NCI-H526 (cell line): Measurements from ENCODE around the gene SNX8.

Experiments used
- DNase-seq, 2 experiments: peaks; one replicate each; lab custom pipeline; 2025; lab: John Stamatoyannopoulos, UW

The SNX8 gene

DNA sequence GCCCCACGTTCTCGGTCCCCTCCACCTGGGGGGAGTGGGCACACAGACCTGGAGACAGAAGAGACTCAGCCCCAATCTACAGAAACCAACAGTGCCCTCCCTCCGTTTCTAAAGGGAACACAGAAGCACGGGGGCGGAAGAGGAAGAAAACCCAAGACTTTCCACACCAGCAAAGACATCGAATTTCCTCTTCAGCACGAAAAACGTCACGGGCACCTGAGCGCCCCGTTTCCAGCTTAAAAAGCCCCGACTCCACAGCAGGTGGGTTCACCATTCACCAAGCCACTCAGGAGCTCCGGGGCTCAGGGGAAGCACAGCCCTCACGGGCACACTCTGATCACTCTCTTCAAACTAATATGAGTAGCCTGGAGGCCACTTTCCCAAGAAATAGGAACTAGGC is 52.6 kb downstream of the SNX8 start:
- no peak for DNase-seq

DNA sequence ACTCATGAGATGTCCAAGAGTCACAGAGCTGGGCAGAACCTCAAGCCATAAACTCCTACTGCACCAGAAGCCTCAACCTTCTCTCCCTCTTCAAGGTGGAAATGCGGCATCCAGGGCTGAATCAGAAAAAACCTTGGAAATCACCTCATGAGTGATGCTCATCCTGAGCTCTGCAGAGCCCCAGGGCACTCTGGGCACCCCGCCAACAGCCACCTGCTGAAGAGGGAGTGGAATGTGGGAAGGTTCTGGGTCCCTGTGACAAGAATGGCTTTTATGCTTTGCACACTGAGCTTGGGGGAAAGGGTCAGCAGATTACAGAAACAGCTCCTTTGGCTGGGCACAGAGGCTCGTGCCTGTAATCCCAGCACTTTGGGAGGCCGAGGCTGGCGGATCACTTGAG is 53.4 kb downstream of the SNX8 start:
- DNase-seq, result no peak

DNA sequence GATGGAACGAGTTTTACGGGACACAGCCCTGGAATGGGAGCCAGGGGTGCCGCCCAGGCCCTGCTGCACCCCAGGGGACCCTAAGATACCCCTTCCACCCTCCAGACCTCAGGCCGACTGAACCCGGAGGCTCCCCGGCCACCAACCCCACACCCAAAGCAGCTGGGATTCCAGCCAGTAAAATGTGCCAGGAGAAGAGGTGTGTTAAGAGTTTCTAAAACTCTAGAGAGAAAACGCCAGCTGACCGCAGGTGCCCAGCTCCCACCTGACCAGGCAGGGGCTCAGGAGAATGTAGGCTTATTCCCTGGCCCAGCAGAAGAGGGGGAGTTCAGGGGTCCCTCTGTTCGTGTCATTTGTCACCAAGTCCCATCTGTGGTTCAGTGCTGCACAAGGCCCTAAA is 54.8 kb downstream of the SNX8 start:
- DNase-seq, result no peak

DNA sequence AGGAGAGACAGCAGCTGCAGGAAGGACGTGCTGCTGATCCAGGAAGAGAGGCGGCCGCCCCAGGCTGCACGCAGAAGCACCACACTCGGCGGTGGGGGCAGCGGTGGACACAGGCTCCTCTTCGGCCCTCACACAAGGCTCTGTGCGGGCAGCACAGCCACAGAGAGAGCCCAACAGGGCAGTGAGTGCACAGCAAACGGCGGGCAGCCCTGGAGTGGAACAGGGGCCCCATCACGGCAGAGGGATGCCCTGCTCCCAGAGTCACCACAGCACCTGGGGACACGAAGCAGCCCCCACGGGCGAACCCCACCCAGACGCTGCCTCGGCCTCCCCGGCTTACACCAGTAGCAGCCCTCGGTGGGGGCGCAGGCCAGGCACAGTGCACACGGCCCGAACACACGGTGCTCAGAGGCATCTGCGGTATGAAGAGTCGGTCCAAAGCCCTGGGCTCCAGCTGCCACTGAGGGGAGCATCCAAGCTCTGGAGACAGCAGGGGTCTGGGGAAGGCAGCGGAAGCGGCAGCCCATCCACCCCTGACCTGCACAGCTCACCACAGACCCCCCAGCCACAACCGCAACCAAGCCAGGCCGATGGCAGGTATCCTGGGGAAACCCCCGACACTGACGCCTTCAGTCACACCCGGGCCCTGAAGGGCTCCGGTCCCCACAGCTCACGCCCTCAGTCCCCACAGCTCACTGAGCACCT is 55.4 kb downstream of the SNX8 start:
- no peak for DNase-seq

DNA sequence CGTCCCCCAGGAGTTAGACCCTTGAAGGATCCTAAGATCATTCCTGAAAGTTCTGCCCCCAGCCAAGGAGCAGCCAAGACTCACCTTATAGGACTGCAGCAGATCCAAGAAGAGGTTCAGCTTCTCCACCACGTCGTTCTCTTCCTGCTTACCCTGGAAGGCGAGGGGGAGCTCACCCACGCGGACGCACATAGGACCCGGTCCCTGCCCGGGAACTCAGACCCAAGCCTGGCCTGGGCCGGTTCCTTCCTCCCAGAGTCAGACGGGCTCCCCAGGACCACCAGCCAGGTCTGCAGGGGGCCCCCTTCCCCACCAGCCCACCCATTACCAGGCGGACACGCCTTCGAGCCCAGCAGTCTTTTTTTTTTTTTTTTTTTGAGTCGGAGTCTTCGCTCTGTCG is 56.6 kb downstream of the SNX8 start:
- DNase-seq, result no peak

DNA sequence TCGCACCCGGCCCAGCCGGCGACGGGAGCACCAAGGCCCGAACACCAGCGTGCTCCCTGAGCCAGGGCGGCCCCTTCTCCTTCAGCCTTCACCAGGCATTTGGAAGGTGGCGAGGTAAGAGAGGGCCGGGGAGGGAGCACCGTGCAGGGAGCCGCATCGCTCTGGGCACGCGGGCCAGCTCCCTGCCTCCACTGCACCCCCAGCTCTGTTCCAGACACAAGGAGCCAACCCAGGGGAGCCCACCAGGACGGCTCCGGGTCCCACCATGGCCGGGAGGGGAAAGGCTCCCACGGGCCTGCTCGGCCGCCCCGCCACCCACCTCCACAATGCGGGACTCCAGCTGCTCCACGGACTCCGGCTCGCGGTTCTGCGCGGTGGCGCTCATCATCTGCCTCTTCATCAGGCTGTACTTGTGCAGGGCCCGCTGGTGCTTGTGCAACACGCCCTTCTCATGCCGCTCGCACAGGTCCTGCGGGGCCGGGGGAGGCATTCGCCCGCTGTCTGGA is 57.1 kb downstream of the SNX8 start:
- DNase-seq, result no peak

DNA sequence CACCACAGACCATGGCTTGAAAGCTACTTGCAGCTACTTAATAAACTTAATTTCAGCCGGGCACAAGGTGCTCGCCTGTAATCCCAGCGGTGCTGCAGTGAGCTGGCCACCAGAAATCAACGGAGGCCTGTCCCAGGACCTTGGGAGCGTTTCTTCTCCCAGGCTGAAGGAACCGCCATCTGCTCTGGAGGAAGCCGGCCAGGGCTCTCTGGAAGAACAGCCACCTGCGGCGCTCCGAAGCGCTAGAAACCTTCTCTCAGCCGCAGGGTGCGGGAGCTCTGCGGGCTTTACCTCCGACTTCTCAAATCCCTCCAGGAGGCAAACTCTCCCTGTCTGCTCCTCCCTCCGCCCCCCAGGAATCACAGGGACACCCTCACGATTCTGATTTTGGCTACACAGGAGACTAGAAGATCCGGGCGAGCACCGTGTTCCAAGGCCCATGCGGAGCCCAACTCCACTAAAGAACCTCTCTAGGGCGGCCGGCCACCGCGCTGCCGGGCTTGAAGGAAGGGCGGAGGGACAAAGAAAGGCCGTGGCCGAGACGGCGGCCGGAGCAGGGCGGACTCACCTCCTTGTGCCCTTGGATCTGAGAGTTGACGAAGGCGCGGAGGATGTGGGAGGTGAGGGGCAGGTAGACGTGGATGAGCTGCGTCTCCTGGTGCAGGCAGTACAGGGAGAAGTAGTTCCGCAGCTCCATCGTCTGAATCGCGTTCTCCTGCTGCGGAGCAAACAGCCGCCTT is 57.8 kb downstream of the SNX8 start:
- no peak for DNase-seq

DNA sequence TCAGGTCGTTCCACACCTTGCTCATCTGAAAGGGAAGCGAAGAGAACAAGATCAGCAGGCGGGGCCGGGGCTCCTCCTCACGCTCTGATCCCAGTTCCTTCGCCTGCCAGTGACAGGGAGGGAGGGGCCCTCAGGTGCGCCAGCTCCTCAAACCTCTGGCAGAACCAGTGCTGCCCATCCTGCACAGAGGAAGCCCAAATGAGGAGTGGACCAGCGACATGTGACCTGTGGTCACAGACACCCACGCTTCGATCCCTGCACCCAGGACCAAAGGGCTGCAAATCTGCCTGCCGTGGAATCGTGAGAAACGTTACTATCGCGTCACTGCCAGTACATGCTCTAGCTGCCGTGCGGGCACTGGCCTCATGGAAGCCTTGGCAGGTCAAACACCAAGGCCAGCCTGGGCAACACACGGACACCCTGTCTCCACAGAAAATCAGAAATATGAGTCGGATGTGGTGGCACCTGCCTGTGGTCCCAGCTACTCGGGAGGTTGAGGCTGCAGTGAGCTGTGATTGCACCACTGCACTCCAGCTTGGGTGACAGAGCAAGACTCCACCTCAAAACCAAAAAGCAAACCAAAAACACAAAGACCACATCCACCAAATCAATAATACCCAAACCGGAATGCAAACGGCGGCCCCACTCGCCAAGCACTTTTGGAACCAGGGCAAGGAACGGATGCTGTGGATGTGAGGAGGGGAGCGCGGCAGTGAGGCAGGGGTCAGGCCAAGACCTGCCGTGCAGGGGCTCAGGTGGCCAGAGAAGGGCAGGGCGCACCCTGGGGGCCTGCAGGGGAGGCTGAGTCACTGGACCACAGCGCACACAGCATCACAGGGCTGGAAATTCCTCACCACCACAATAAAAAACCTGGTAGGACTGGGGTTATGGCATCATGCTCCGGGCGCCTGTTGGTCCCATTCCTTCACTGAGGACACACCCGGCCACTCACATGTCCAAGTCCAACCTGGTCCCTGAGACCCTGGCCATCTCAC is 58.8 kb downstream of the SNX8 start:
- no peak for DNase-seq

DNA sequence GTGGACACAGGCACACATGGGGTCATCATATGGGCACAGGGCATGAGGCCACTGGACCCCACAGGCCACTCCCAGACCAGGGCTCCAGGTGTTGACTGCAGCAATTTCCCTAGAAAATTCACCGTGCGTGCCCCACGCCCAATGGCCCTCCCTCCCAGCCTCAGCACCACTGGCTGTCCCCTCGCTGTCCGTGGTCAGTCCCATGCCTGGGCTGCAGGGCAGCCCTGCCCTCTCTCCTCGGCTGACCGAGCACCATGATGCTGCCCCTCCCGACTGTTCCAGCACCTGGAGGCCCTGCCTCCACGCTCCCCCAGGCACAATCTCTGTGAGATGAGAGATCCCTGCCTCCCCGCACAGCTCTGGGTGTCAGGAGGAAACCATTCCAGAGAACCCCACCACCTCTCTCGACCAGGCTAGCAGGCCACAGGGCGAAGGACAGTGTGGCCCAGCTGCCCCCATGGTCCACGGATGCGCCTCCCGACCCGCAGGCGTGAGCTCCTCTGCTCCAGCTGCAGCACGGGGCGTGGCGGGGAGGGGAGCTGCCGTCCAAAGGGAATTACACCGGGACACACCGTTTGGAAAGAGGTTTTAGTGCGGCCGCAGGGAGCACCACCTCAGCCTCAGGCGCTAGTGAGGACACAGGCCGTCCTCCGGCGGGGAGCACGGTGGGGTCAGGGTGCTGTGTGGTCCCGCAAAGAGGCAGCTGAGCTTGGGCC is 59.7 kb downstream of the SNX8 start:
- no peak for DNase-seq

DNA sequence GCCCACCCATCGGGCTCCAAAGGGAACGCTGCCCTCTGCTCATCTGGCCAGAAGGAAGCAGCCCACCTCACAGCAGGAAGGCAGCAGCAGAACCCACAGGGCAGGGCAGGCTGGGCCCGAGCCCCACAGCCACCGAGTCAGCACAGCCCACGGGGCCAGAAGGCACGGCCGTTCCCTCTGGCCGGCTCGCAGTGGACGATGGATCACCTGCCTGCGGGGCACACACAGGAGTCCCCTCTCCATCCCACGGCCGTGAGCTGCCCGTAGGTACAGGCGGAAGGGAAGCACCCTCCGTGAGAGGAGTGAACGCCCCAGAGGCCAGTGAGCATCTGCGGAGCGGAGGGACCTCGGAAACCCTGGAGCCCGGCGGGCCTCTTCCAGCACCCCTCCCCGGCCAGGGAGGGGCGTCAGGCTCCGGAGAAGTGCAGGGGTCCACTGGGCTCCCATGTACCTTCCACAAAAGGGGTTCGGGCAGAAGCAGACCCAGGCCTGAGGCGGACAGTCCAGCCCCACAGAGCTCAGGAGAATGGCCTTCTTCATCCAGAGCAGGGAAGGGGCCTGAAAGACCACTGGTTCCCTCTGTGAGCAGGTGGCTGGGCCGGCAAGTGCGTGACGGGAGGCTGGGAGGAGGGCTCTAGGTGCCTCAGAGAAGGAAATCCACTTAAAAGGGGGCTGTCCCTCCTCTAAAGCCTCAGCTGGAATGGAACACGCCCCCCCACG is 60.6 kb downstream of the SNX8 start:
- DNase-seq, result no peak

DNA sequence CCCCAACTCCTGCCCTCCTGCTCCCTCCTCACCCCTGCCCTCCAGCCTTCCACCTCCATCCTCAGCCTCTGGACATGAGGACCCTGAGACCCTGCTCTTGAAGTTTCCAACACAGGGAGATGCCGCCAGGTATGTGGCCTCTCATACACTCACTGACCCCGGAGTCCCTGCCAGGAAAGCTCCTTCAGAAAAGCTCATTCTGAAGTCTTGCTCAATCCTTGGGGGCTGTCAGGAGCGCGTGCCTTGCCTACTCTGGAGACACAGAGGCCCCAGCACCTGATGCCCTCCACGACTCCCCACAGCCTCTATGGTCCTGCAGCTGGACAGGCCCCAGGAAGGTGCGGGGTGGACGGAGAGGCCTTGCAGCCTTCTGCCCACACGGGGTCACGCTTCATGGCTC is 61.2 kb downstream of the SNX8 start:
- DNase-seq, result no peak

DNA sequence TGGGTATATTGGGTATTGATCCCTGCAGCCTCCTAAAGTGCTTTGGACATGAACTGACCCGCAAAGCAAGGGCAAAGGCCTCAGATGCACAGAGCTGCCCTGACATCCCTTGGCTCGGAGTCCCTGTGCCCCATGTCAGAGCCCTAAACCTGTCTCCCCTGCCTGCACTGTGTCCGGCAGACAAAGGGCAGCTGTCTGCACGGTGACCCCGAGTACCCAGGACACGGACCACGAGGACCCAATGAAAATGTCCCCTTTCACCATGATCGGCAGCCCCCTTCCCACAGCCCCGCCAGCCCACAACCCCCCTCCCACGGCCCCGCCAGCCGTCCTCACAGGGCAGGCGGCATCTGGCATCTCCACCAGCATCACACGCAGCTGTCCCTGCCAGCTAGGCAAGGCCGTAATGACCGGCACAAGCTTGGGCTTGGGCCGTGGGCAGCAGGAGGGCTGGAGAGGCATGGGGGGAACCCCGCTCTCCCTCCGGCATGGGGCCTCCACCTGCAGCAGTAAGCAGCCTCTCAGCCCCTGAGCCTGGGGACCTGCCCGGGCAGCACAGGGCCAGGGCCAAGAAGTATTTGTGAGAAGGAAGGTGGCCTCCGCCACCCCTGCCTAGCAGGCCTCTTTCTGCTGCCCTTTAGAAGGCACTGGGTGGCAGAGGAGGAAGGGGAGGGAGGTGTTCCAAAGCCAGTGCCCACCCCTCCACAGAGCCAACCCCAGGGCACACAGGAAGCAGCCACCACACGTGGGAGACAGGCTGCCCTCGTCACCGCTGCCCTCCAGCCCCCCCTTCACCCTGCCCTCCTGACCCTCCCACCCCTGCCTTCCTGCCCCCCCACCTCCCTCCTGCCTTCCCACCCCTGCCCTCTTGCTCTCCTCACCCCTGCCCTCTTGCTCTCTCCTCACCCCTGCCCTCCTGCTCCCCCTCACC is 62.1 kb downstream of the SNX8 start:
- no peak for DNase-seq

DNA sequence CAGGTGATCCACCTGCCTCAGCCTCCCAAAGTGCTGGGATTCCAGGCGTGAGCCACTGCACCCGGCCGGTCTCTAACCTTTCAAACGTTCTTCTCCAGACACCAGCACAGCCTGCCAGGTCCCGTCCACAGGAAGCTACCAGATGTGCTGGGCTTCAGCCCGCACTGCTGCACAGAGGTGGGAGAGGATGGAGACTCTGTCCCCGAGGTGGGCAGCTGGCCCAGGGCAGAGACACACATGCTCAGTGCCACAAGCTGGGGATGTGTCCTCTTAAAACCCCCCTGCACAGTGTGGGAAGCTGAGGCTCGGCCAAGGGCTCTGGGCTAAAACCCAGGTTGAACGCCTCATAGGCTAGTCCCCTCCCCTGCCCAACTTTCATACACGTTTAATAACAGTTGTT is 62.9 kb downstream of the SNX8 start:
- no peak for DNase-seq

DNA sequence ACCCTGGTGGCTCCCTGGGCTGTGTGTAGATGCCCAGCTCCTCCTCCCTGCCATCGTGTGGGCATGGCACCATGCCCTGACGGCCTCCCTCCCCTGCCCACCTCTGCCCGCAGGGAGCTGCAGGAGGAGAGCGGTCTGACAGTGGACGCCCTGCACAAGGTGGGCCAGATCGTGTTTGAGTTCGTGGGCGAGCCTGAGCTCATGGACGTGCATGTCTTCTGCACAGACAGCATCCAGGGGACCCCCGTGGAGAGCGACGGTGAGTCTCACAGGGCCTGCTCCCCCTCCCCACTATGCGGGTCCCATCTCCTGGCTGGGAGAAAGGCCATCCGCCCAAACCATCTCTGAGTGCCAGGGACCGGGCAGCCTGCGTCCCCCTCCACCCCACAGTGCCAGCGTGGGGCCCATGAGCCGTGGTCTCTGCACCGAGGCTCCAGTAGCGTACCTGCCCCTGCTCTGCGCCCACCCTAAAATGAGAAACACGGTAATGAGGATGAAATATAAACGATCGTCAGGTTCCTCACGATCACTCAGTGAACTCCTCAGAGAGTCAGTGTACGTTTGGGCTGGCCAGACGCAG is 64.4 kb downstream of the SNX8 start:
- DNase-seq, result no peak

DNA sequence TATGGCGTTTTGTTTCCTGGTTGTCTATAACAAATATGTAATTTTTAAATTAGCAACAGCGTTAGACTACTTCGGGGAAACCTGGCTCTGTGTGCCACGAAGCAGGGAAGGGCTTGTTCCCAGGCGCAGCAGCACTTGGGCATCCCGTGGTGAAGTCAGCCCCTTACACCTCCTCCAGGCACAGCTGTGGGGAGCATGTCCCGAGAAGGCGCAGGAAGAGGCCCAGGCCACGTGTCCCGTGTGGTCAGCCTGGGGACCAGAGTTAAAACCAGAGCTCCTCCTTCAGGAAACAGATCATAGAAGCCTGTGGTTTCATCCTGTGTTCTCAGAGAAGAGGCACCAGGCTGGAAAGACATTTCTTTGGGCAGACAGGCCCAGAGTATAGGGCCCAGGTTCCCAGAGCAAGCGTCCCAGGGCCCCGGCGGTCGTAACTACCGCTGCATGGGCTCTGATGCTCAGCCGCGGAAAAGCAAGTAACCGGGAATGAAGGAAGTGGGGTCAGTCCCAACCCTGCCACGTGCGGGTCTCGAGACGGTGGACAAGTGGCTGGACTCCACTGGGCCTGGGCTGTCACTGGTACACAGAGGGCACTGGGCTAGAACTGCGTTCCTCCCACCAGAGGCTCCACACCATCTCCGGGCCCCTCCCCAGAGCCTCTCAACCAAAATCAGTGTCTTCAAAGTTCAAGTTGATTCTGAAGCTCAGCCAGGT is 65.1 kb downstream of the SNX8 start:
- DNase-seq, result no peak

DNA sequence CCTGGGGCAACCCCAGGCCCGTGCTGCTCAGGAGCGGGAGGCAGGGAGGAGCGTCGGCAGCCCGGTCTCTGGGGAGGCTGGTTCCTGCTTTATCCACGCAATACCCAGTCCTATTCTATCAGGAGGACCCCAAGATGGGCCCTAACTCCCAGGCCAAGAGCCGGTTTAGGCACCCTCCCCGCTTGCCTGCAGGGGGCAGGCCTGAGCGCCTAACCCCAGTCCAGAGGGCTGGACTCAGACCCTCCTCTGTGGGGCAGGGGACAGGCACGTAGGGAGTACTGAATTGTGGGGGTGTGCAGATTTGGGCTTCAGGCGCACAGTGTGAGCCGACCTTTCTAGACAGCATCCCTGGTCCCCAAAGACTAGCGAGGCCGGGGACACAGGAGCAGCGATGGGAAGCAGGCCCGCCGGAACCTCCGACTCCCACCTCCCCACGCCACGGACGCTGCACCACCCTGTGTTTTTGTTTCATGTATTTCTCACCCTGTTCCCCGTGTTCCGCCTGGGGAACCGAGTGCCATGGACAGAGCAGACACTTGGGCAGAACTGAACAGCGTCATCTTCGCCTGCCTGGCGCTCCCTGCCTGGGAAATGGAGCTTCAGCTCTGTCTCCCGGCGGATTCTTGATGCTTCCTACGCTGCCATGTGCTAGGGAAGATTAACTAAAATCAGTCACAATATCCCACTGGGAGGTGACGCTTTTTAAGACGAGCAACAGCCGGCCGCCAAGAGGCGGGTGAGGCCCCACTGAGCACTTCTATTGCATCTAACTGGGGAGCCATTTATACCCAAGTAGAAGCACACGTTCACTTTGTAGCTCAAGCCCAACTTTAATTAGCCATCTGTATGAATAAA is 66.9 kb downstream of the SNX8 start:
- peak in 1 of 2 experiments; percentile 38 for DNase-seq

DNA sequence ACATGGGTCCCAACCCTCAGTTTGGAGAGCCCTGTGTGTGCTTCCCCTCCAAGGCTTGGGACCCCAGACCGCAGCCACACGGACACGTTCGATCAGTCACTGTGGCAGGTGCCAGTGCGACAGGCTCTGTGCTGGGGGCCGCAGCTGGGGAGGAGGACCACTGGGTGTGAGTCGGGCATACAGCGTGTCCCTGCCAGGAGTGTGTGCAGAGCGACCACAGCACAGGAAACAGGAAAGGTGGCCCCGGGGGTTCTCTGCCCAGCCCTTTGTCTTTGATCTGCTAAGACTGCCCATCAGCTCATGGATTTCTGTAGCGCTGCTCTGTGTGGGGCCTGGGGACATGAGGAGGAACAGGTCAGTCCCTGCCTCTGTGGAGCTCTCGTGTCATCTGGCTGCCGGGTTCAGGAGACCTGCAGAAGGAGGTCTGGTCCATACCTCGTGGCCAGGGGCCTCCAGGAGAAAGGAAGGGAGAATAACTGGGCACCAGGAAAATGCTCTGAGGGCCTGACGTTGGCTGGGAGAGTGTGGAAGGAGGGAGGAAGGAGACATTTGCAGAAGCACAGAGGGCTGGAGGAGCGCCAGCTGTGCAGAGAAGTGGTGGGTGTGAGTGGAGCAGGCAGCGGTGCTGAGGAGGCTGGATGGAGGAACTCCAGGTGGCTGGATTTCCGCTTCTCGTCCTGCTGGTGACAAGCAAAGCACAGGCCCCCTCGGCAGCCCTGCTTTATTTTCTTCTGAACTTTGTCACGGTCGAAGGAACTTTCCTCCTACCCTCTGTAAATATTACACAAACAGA is 68.2 kb downstream of the SNX8 start:
- DNase-seq, result no peak
